Lower leg skin (tissue), 3 donors: ENCODE results near the gene PRCP.

Source experiments
- POLR2A ChIP-seq, 2 donors: fragments of 450-650 bp; IDR thresholded peaks; one replicate each; pipeline ENCODE4 v1.6.1; 2016 to 2017; ENCODE audit warnings: antibody characterized with exemption in 2 of 2, mild to moderate bottlenecking in 1 of 2, moderate library complexity in 1 of 2
- TF ChIP-seq, protein P1 (sequence below), 3 donors: fragments of 450-650 bp; IDR thresholded peaks; one replicate each; pipeline ENCODE4 v1.5.1; 2016; ENCODE audit warnings: antibody characterized with exemption in 3 of 3, mild to moderate bottlenecking in 3 of 3, moderate library complexity in 2 of 3

DNA sequence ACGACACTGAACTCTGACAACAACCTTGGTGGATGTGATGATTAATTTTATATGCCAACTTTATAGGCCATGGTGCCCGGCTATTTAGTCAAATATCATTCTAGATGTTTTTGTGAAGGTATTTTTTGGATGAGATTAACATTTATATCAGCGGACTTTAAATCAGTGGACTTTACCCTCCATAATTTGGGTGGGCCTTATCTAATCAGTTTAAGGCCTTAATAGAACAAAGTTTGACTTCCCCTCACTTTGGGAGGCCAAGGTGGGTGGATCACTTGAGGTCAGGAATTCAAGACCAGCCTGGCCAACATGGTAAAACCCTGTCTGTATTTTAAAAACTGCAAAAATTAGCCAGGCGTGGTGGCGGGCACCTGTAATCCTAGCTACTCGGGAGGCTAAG is 4.0 kb downstream of the PRCP start:
- TF ChIP-seq, protein P1, sequence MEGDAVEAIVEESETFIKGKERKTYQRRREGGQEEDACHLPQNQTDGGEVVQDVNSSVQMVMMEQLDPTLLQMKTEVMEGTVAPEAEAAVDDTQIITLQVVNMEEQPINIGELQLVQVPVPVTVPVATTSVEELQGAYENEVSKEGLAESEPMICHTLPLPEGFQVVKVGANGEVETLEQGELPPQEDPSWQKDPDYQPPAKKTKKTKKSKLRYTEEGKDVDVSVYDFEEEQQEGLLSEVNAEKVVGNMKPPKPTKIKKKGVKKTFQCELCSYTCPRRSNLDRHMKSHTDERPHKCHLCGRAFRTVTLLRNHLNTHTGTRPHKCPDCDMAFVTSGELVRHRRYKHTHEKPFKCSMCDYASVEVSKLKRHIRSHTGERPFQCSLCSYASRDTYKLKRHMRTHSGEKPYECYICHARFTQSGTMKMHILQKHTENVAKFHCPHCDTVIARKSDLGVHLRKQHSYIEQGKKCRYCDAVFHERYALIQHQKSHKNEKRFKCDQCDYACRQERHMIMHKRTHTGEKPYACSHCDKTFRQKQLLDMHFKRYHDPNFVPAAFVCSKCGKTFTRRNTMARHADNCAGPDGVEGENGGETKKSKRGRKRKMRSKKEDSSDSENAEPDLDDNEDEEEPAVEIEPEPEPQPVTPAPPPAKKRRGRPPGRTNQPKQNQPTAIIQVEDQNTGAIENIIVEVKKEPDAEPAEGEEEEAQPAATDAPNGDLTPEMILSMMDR (IDR thresholded peaks at IDR 0.05), result no peak
- TF ChIP-seq POLR2A (IDR thresholded peaks at IDR 0.05), result no peak
